Fibroblast of skin of left quadriceps (primary cell): Measurements from ENCODE around the gene RPS8.
A peak's percentile ranks its signal among the peaks of the same experiment; 100 is the strongest.
"Not testable (repeated sequence)": the region's sequence is repeated elsewhere in the genome, so short reads cannot be mapped to it uniquely, and the experiment has no call there.

Experiments
- DNase-seq, 2 experiments: peaks; one replicate each; pipeline ENCODE4 v3.0.0-alpha.2; 2013; ENCODE audit warnings: low read depth in 2 of 2

RPS8 gene

DNA sequence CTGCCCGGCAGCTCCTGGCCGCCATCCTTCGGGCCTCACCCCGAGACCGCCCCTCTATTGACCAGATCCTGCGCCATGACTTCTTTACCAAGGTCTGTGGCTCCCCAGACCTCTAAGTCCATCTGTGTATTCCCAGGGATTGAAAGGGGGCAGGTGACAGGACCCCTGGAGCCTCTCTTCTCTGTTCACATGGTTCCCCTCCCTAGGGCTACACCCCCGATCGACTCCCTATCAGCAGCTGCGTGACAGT, 27.6 kb downstream of the RPS8 start:
- no peak for DNase-seq

DNA sequence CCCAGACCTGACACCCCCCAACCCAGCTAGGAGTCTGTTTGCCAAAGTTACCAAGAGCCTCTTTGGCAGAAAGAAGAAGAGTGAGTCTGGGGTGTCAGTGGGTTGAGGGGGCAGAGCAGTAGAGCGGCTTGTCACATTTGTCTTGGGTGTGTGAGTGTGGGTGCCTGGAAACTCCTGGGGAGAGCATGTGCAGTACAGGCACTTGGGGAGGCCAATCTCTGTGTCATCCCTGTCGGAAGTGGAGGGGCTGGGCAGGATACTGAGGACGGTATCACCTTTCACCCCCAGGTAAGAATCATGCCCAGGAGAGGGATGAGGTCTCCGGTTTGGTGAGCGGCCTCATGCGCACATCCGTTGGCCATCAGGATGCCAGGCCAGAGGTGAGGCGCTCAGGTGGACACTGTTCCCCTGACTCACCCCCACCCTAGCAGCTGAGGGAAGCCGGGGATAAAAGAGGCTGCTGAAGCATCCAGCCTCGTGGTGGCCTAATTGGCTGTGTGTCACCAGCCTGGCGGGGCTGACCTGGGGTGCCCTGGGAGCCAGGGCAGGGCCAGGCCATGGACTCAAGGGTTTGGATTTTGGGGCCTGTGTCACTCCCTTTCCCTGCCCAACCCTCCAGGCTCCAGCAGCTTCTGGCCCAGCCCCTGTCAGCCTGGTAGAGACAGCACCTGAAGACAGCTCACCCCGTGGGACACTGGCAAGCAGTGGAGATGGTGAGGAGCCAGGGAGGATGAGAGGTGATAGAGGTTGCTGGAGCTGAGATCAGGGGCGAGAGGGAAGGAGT, 28.2 kb downstream of the RPS8 start:
- DNase-seq, result no peak

DNA sequence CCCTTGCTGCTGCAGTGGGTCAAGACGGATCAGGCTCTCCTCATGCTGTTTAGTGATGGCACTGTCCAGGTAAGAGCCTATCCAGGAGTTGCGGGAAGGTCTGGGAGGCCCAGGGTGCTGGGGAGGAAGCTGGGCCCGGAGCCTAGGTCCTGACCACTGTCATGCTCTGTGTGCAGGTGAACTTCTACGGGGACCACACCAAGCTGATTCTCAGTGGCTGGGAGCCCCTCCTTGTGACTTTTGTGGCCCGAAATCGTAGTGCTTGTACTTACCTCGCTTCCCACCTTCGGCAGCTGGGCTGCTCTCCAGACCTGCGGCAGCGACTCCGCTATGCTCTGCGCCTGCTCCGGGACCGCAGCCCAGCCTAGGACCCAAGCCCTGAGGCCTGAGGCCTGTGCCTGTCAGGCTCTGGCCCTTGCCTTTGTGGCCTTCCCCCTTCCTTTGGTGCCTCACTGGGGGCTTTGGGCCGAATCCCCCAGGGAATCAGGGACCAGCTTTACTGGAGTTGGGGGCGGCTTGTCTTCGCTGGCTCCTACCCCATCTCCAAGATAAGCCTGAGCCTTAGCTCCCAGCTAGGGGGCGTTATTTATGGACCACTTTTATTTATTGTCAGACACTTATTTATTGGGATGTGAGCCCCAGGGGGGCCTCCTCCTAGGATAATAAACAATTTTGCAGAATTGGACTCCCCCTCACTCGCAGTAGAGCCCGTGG, 30.1 kb downstream of the RPS8 start:
- no peak for DNase-seq

DNA sequence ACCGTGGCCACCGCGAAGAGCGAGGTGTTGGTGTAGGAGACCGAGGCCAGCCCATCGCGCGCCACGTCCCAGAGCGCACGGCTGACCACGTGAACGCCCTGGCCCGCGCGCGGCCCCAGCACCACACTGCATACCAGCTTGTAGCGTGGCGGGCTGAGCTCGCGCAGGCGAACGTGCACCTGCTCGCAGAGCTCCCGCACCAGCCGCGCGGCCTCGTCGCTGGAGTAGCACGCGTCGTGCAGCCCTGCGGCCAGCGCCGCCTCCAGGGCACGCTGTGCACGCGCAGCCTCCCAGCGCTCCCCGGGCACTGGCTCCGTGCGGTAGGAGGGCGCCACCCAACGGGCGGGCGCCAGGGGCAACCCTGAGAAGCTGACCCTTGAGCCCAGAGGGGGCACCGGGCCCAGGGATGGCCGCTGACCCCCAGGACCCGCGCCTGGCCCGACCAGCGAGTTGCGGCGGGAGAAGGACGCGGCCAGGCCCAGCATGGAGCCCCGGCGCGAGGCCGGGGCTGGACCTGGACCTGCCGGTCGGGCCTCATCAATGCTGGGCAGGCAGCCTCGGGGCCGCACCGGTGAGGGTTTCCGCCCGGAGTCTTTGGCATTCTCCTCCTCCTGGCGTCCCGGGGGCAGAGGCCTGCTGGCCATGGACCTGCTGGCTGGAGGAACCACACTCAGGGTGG, 30.8 kb downstream of the RPS8 start:
- DNase-seq, result no peak

DNA sequence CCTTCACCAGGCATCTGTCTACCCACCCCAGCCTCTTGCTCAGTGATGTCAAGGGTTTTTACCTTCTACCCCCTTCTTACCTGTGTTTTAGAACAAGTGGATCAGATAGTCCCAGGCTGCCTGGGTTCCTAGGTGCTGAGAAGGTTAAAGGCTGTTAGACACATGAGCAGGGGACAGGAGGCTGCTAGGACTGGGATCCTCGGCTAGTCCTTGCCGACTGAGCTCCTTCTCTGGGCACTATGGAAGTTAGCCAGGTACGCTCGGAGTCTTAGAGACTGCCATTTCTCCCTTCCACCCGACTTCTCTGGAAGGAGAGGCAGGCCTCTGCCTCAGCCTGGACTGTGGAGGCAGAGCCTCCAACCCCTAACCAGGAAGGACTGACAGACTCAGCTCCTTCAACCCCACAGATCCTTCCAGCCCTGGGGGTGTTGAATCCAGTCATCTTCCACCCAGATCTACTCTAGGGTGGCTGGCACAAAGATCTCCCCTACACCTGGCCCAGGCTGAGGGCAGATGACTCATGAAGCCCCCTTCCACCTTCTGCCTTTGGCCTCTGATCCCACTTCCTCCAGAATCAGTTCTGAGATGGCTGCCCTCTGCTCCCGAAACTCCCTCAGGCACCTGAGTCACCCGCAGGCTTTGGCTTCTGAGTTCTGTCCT, 31.5 kb downstream of the RPS8 start, which contains the start of gene DYNLT4:
TSS of gene DYNLT4 (minus strand) at position 648 of the 660 bp plus-strand sequence. CDS start 683 bp downstream, outside the sequence.
- no peak for DNase-seq

DNA sequence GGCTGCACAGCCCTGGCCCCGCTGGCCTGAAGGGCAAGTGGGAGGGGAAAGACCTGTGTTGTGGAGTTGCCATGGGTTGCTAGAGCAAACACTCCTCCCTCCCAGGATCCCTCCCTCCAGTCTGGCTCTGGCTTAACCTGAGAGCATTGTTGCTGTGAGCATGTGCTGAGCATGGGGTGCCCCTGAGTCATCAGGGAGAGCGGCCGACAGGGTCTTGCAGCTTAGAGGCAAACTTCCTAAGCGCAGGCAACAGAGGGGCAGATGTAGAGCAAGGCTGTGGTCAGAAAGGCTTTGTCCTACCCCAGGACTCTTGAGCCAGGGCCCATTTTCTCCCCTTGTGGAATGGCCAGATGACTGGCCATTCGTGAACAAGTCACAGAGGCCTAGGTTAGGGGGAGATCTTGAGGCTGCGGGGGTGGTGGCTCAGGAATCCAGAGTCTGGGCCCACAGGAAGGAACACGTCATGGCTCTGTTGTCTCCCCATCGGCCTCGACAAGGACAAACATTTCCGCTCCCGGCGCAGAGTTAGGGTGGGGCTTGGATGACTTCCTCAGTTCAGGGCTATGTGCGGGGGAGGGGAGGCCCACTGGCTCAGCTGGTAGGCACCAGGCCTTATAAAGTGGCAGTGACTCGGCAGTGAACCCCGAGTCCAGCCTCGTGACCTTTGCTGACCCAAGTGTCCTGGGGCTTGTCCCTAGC, 32.2 kb downstream of the RPS8 start:
- DNase-seq, result peak; percentile 97

DNA sequence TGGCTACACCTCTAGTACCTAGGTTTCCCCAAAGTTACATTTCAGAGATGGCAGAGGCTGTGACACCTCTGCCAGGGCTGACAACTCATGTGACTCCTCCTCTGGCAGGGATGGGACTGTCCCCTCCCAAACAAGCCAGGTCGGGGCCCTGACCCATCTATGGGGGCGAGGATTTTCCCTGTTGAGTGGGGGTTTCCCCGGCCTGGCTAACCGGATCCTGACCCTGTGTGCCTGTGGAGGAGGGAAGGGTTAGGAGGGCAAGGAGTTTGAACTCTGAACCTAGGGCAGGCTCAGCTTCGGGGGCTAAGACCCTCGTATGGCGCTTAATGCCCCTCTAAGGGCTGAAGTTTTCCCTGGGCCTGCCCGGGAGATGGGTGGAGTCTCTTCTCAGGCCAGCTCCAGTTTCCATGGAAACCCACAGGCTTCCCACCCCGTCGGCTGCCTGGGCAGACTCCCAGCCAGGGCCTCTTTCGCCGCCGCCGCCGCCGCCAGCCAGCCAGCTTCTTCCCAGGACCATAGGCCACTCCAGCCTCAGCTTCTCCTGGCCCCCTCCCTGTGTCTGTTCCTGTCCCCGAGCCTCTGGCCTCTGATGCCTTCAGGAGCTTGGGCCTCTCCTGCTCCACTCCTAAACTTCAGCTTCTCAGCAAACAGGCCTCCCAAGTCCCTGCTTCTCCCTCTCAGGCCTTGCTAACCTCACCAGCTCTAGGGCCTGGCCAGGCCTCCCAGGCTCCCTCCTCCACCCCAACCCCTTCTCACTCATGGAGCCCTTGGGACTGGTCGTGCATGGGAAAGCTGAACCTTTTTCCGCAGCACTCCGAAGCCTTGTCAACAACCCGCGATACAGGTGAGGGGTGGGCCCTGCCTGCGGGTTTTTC, 33.0 kb downstream of the RPS8 start, which contains the start of gene BTBD19:
TSS of gene BTBD19 (plus strand) at position 461 of the 875 bp plus-strand sequence. CDS start at position 759, 298 bp downstream.
- DNase-seq, result peak; percentile 68 to 69

DNA sequence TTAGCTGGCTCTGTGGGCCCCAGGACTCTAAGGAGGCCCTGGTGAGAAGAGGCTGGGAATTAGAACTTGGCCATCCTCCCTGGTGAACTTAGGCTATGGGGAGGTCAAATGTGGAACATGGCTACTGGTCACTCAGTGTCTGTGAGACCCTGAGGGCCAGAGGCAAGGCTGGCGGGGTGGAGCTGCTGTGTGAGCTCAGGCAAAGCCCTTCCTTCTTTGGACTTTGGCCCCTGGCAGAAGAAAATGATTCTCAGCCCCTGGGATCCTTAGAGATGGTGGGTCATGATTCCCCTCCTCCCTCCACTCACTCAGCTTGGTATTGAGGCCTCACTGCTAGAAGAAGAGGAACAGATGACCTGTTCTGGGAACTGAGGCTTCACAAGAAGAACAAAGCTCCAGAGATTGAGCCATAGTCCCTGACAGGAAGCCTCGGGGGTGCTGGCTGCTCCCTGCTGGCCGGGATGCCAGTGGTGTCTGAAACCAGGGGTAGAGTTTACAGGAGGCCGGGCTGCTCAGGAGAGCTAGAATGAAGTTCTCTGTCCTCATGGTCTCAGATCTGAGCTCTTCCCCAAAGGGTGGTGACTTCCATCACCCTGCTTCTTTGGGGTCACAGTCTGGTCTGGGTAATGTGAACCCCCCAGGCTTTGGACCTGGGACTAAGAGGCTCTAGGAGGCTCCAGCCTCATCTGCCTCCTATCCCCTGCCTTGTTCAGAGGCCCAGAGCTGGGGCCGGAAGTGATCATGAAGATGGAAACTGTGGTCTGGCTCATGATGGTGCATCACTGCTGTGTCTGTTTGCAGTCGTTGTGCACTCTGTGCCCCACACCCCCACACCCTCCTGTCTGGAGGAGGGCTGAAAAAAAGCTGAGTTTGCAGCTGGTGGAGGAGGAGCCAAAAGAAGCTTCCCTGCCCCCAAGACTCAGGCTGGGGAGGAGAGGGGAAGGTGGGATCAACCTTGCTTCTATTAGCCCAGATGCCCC, 33.9 kb downstream of the RPS8 start:
- DNase-seq, result no peak

DNA sequence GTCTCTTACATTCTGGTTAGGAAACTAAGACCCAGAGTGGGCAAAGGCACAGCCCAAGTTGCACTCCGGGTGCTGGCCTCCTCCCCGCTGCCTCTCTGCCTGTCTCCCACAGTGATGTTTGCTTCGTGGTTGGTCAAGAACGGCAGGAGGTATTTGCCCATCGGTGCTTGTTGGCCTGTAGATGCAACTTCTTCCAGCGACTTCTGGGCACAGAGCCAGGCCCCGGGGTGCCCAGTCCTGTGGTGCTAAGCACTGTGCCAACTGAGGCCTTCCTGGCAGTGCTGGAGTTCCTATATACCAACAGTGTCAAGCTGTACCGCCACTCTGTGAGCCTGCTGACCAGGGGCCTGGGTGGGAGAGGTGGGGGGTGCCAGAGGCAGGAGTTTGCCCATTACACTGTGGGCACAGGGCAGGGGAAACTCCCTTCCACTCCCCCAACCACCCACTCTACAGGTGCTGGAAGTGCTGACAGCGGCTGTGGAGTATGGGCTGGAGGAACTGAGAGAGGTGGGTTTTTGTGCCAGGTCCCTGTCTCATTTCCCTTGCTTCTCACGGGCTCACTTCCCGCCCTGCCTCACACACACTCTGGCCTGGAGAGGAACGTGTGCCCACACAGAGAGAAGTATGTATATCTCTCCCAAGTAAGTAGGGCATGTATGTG, 34.9 kb downstream of the RPS8 start:
- DNase-seq, result no peak

DNA sequence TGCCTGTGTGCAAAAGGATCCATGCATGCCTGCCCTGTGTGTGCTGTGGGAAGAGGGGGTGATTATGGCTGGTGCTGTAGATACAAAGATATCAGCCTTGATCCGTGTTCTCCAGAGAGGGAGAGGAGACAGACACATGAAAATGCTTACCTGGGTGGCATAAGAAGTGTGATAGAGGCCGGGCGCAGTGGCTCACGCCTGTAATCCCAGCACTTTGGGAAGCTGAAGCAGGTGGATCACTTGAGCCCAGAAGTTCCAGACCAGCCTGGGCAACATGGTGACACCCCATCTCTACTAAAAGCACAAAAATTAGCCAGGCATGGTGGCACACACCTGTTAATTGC, 35.4 kb downstream of the RPS8 start:
- DNase-seq, result not testable (repeated sequence)

DNA sequence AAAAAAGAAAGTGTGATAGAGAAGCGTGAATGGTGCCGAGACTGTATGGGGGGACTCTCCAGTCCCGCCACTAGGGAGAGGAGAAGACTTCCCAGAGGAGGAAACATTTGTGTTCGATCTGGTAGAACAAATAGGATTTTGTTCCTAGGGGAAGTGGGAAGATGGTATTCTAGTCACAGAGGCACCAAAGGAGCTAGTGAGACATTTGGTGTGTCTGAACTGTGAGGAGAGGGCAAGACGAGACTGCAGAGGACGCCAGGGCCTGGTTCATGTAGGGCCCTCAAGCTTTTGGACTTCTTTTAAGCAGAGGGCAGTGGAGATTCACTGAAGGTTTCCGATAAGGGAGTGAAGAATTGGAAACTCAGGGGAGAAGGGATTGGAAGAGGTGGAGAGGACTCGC, 35.9 kb downstream of the RPS8 start:
- no peak for DNase-seq

DNA sequence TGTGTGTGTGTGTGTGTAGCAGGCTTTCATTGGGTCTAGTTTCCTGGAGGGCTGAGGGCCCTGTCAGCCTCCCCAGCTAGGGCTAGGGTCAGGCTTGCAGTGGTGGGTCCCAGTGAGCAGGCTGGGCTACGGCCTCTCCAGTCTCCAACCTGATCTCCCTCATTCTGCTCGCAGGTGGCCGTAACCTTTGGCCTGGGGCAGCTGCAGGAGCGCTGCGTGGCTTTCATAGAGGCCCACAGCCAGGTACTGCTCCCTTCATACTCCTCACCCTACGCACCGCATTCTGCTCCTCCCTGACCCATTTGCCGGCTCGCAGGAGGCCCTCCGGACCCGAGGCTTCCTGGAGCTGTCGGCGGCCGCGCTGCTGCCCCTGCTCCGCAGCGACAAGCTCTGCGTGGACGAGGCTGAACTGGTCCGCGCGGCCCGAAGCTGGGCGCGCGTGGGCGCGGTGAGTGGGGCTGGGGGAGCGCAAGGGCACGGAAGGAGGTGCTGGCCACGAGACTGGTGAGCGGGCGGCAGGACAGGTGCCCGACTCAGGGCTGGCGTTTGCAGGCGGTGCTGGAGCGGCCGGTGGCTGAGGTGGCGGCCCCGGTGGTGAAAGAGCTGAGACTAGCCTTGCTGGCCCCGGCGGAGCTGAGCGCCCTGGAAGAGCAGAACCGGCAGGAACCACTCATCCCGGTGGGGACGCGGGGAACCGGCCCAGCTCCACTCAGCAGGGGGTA, 37.6 kb downstream of the RPS8 start:
- no peak for DNase-seq

DNA sequence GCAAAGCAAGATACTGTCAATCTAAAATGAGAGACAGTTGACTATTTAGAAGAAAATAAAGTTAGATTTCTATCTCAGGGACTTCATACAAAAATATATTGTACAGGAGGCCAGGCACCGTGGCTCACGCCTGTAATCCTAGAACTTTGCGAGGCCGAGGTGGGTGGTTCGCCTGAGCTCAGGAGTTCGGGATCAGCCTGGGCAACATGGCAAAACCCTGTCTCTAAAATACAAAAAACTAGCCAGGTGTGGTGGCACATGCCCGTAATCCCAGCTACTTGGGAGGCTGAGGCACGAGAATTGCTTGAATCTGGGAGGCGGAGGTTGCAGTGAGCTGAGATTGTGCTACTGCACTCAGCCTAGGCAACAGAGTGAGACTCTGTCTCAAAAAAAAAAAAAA, 40.6 kb downstream of the RPS8 start:
- not testable (repeated sequence) for DNase-seq

DNA sequence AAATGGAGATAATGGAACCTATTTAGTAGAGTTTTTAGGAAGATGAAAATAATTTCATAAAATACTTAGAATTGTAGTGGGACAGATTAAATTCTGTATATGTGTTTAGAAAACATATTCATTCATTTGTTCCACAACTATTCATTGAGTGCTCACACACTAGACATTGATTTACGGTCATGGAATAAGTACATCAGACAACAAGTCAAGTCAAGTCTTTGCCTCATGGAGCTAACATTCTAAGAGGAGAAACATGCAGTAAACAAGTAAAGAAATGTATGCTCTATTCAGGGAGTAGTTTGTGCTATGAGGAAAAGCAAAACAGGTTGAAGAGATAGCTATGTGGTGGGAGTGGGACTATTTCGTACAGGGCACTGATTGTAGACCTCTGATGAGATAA, 42.0 kb downstream of the RPS8 start:
- DNase-seq, result no peak

DNA sequence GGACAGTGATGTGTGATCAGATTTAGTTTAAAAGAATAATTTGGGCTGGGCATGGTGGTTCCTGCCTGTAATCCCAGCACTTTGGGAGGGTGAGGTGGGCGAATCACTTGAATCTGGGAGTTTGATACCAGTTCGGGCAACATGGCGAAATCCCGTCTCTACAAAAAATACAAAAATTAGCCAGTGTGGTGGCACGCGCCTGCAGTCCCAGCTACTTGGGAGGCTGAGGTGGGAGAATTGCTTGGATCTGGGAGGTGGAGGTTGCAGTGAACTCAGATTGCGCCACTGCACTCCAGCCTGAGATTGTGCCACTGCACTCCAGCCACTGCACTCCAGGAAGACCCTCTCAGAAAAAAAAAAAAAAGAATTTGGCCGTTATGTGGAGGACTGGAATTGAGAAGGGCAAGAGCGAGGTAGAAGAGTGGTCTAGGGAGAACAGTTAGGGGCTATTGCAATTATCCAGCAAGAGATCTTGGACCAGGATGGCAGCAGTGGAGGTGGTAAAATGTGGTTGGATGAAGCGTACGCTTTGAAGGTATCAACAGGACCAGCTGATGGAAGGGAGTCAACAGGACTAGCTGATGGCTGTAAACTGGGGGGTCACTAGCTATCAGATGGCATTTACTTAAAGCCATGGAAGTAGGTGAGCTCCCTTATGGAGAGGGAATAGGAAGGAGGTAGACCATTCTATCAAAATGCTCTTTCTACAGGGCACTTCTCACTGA, 42.6 kb downstream of the RPS8 start:
- DNase-seq, result no peak

DNA sequence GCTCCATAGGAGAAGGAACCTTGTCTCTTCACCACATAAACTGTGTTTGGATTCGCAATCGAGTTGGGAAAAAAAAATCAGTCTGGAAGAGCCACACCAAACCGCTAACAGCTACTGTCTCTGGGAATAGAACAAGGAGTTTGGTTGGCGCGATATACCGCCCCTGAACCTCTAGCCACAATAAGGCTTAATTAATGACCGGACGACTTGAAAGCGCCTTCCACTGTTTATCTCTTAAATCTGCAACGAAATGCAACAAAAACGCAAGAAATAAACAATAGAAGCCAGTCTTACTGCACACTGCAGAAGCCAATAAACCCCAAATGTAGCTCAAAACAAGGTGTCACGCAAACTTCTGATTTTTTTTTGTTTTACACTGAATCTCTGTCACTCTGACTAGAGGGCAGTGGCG, 43.9 kb downstream of the RPS8 start:
- DNase-seq, result no peak

DNA sequence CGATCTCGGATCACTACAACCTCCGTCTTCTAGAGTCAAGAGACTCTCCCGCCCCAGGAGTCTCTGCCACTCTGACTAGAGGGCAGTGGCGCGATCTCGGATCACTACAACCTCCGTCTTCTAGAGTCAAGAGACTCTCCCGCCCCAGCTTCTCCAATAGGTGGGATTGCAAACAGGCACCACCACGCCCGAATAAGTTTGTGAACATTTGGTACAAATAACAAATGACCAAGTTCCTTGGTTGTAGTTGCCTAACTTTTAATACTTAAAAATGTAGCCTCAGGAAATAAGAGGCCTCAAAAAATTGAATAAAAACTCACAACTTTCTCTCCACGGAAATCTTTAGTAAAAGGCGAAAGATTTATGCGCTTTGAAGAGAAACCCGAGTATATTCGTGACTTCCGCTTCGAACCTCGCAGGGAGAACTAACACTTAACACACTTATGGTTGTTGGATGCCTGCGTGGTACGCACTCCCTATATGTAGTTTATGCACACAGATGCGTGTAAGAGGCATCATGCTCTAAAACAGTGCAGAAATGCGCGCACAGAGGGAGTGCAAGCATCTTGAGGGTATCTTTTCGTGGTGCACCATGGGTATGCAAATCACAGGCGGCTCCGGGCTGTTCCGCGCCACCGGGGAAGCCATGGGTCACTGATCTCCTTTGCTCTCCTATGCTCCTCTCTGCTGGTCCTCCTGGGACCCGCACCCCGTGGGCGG, 44.4 kb downstream of the RPS8 start:
- DNase-seq, result peak; percentile 96
